Stimulated activated CD8-positive, alpha-beta memory T cell treated with anti-CD3 and anti-CD28 coated beads, Interleukin-12 subunit alpha, Interleukin-12 subunit beta, amount 100 ng/mL, for 24 hours (primary cell): ENCODE data around the gene ENDOG.
"Not testable (repeated sequence)": the region's sequence is repeated elsewhere in the genome, so short reads cannot be mapped to it uniquely, and the experiment has no call there.

Source experiments
- DNase-seq: peaks from one replicate; pipeline ENCODE4 v3.0.0-alpha.2; 2020; ENCODE audit errors: extremely low read depth

ENDOG gene

DNA sequence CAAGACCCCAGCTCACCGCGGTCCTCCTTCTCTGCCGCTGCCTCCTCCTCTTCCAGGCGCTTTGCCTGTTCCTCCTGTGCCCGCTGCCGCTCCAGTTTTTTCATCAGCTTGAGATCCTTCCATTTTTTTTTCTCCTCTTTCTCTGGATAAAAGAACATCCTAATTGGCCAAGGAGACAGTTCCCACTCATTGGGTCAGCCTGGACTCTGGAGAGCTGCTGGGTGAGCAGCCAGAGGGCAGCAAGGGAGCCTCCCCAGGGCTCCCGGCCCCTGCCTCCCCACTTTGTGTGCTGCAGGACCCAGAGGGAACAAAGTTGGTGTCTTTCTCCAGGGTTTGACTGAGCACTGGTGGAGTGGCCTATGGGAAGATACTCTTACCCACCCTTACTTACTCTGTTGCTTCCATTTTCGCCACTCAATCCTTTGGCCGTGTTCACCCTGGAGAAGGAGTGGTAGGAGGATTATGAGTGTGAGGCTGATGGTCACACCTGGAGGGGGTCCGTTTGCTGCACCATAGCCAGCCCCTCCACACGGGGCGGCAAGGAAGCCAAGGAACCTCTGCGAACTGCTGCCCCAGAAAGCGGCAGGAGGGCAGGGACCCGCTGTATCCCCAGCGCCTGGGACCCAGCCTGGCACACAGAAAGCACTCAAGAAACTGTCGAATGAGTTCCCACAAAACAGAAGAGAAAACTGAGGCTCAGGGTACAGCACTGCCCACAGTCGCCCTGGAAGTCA lies 10.6 kb downstream of the ENDOG start:
- DNase-seq: no peak

DNA sequence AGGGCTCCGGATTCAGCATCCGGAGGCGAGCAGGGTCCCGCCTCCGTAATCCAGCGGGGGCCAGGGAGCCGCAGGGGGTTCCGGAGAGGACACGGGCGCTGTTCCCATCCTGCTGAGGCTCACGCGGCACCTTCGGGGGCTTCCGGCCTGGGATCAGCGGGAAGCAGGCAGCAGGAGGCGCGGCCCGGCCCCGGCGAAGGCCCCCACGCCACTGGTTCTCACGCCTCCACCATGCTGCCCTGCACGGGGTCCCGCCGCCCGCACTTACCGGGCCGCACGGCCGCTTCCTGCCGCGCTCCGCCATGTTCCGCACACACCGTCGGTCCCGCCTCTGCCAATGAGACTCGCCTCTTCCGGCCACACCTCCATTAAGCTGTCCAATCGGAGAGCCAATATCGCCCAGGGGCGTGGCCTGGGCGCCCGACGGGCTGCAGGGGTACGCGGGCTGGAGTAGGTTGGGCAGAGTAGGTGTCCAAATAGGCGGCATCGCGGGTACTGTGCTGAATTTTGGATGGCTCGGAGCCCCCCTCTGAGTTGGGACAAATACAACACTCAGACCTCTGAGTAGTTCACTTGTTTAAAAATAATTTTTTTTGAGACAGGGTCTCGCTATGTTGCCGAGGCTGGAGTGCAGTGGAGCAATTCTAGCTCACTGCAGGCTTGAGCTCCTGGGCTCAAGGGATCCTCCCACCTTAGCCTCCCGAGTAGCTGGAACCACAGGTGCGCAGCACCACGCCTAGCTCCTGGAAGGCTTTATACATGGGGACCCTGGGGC lies 11.4 kb downstream of the ENDOG start, which contains the start of gene SPOUT1:
Gene SPOUT1, minus strand, starts transcription at position 318 of the 775 bp plus-strand sequence. Its CDS starts 14 bp downstream, at position 304.
- peak; percentile 86 for DNase-seq

DNA sequence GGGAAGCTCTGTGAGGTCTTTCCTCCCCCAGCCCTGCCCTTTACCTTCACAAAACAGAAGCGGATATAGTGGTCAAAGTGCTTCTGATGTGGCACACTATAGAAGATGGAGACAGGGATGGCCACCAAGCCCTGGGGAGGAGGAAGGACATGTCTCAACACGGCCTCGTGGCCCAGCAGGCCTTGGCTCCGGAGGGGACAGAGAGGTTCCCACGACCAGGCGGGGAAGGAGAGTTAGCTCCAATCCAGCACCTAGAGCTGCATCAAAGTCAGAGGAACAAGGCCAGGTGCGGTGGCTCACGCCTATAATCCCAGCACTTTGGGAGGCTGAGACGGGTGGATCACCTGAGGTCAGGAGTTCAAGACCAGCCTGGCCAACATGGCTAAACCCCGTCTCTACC lies 15.4 kb downstream of the ENDOG start:
- no peak for DNase-seq

- DNase-seq: no peak
Measured at GRCh38 chr9:128835246-128836210, 17.2 kb downstream of the ENDOG start.

DNA sequence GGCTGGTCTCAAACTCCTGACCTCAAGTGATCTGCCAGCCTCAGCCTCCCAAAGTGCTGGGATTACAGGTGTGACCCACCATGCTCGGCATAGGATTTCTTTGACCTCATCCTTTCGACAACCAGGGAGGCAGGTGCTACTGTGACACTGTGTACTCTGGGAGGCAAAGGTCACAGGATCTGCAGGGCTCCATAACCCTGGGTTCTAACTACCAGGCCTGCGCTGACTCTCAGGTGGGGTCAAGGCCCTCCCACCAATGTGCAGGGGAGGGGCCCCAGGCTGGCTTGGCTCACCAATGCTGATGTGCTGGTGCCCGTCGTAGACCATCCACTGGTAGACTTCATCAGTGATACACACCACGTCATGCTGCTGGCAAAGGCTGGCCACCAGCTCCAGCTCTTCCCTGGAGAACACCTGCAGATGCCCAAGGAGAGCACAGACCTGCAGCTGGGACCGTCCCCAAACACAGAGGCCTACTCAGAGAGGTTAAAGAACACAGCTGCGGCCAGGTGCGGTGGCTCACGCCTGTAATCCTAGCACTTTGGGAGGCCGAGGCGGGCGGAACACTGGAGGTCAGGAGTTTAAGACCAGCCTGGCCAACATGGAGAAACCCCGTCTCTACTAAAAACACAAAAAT lies 18.3 kb downstream of the ENDOG start:
- no peak for DNase-seq

DNA sequence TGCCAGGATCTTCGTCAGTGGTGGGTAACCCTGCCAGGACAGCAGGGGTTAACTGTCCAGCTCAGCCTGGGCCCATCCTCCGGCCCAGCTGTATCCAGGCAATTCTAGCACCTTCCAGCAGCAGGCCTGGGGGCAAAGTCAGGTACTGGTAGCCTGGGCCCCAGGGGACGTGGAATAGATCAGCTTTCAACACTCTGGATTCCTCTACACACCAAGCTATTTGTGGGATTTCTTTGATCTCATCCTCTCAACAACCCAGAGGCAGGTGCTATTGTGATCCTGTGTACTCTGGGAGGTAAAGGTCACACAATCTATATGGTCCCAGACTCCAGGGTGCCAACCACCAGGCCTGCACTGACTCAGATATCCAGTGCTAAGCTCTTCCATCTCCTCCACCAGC lies 20.0 kb downstream of the ENDOG start:
- DNase-seq: no peak

- DNase-seq: no peak
Measured at GRCh38 chr9:128840524-128840923, 22.2 kb downstream of the ENDOG start.

DNA sequence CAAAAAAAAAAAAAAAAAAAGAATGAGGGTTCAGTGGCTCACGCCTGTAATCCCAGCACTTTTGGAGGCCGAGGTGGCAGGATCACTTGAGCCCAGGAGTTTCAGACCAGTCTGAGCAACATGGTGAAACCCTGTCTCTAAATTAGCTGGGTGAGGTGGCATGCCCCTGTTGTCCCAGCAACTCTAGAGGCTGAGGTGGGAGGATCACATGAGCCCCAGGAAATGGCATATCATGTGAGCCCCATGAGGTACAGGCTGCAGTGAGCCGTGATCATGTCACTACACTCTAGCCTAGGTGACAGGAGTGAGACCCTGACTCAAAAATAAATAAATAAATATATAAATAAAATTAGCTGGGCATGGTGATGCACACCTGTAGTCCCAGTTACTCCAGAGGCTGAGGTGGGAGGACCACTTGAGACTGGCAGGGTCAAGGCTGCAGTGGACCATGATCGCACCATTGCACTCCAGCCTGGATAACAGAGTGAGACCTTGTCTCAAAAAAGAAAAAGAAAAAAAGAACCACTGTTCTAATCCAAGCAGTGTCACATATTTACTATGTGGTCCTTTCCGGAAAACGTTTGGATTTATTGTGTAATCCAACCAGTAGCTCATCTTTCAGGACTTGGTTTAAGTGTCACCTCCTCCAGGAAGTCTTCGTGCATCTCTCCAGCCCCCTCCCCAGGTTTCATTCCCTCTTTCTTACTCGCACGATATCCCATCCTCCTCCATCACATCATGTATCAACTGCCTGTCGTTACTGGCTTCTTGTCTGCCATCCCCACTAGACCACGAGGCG lies 23.6 kb downstream of the ENDOG start:
- no peak for DNase-seq

DNA sequence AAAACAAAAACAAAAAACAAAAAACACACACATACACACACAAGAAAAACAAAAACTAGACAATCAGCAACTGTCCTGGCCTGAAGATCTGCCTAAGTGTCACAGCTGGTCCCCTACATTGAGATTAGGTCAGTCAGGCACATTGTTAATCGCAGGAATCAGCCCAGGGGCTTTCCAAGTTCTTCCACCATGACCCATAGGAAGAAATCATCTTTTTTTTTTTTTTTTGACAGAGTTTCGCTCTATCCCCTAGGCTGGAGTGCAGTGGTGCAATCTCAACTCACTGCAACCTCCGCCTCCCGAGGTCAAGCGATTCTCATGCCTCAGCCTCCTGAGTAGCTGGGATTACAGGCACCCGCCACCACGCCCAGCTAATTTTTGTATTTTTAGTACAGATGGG lies 24.9 kb downstream of the ENDOG start:
- DNase-seq: not testable (repeated sequence)

GRCh38 chr9:128845186-128845931 lies 27.1 kb downstream of the ENDOG start:
- no peak for DNase-seq

DNA sequence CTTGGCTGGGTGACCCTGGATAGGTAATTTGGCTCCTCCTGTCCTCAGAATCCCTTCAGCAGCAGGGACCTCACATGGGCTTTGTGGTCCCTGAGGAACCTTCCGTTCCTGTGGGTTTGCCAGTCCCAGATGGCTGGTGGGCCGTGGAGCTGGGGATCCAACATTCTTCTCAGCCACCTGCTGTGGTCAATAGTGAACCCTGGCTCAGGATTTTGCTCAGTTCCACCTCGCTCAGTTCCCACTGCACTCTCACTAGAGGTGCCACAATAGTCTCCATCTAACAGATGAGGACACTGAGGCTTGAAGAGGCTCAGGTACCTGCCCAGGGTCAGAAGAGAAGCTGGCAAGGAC lies 28.4 kb downstream of the ENDOG start:
- no peak for DNase-seq

- DNase-seq: no peak
Measured at GRCh38 chr9:128847803-128848202, 29.5 kb downstream of the ENDOG start.

GRCh38 chr9:128851024-128851423 lies 32.7 kb downstream of the ENDOG start:
- not testable (repeated sequence) for DNase-seq

DNA sequence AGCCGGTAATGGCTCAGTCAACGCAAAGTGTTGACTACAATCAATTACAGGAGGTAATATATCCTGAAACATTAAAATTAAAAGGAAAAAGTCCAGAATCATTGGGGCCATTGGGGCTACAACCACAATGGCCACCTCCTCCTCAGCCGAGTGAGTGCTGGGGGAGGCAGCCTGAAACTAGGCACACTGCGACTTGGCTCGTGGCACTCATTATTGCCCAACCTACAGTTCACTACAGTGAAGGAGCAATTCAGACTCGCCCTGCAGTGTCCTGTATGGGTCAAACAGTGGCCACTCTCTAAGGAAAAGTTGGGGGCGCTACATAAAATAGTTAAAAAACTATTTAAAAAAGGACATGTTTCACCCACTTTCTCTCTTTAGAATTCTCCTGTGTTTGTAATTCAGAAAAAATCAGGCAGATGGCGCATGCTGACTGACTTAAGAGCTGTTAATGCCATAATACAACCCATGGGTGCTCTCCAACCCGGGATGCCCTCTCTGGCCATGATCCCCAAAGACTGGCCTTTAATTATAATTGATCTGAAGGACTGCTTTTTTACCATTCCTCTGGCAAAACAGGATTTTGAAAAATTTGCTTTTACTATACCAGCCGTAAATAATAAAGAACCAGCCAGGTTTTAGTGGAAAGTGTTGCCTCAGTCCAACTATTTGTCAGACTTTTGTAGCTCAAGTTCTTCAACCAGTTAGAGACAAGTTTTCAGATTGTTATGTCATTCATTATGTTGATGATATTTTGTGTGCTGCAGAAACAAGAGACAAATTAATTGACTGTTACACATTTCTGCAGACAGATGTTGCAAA lies 33.7 kb downstream of the ENDOG start:
- not testable (repeated sequence) for DNase-seq

- not testable (repeated sequence) for DNase-seq
Measured at GRCh38 chr9:128852646-128853045, 34.3 kb downstream of the ENDOG start.

DNA sequence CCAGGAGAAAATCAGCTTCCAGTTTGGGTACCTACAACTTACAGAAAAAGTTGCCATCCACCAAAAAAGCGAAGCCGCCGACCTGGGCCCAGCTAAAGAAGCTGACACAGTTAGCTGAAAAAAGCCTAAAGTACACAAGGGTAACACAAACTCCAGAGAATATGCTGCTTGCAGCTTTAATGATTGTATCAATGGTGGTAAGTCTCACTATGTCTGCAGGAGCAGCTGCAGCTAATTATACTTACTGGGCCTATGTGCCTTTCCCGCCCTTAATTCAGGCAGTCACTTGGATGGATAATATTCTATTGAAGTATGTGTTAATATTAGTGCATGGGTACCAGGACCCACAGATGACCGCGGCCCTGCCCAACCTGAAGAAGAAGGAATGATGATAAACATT lies 36.2 kb downstream of the ENDOG start:
- not testable (repeated sequence) for DNase-seq

DNA sequence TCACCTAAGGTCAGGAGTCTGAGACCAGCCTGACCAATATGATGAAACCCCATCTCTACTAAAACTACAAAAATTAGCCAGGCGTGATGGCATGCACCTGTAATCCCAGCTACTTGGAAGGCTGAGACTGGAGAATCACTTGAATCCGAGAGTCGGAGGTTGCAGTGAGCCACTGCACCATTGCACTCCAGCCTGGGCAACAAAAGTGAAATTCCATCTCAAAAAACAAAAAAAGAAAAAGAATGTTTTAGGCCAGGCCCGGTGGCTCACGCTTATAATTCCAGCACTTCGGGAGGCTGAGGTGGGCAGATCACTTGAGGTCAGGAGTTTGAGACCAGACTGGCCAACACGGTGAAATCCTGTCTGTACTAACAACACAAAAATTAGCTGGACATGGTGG lies 40.2 kb downstream of the ENDOG start:
- not testable (repeated sequence) for DNase-seq

DNA sequence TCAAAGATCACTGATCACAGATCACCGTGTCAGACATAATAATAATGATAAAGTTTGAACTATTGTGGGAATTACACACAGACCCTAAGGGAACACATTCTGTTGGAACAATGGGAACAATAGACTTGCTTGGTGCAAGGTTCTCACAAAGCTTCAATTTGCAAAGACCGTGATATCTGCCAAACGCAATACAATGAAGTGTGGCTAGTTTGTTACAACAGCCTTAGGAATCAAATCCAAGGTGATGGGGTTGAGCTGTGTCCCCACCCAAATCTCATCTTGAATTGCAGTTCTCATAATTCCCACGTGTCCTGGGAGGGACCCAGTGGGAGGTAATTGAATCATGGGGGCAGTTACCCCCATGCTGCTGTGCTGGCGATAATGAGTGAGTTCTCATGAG lies 42.6 kb downstream of the ENDOG start:
- no peak for DNase-seq

- no peak for DNase-seq
Measured at GRCh38 chr9:128861501-128861900, 43.2 kb downstream of the ENDOG start.
